Stimulated activated CD8-positive, alpha-beta memory T cell treated with anti-CD3 and anti-CD28 coated beads, Interleukin-7, amount 100 ng/mL, for 24 hours (primary cell): ENCODE measurements around the gene GNG7.
A peak's percentile ranks its signal among the peaks of the same experiment; 100 is the strongest.
"Not testable (repeated sequence)": the region's sequence is repeated elsewhere in the genome, so short reads cannot be mapped to it uniquely, and the experiment has no call there.

Experiments used
- DNase-seq: peaks from one replicate; pipeline ENCODE4 v3.0.0-alpha.2; 2020; ENCODE audit warnings: low read depth

The GNG7 gene

GRCh38 chr19:2550431-2551171, 151.9 kb downstream of the GNG7 start:
- no peak for DNase-seq

- DNase-seq = no peak
These were observed 152.7 kb downstream of the GNG7 start for GRCh38 chr19:2549701-2550191.

DNA sequence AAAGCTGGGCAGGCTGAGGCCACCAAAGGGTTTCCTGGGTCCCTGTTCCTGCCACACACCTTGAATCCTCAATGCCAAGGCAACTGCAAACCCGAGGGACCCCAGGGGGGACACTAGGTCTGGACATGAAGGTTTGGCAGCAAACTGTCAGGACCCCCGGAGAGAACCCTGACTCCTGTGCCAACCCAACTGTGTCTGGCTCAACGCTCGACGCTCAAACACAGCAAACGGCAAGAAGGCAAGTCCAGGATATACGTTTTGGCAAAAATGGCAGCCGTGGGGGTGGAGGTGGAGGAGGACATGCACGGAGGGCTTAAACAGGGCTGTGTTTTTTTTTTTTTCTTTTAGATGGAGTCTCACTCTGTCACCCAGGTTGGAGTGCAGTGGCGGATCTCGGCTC, 153.5 kb downstream of the GNG7 start:
- no peak for DNase-seq

GRCh38 chr19:2547721-2548120, 154.8 kb downstream of the GNG7 start:
- no peak for DNase-seq

- no peak for DNase-seq
These were observed 155.3 kb downstream of the GNG7 start for GRCh38 chr19:2547033-2547680.

- DNase-seq = no peak
These were observed 156.1 kb downstream of the GNG7 start for GRCh38 chr19:2546128-2547032.

DNA sequence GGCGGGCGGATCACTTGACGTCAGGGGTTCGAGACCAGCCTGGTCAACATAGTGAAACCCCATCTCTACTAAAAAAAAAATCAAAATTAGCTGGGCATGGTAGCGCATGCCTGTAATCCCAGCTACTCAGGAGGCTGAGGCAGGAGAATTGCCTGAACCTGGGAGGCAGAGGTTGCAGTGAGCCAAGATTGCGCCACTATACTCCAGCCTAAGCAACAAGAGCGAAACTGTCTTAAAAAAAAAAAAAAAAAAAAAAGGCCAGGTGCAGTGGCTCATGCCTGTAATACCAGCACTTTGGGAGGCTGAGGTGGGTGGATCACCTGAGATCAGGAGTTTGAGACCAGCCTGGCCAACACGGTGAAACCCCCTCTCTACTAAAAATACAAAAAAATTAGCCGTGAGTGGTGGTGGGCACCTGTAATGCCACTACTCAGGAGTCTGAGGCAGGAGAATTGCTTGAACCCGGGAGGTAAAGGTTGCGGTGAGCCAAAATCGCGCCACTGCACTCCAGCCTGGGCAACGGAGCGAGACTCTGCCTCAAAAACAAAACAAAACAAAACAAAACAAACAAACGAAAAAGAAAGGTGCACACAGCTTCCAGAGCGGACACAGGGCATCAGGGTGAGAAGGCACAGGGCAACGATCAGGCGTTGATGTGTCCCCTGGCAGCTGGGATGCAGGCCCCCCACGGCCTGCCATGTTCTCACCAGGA, 156.9 kb downstream of the GNG7 start:
- not testable (repeated sequence) for DNase-seq

DNA sequence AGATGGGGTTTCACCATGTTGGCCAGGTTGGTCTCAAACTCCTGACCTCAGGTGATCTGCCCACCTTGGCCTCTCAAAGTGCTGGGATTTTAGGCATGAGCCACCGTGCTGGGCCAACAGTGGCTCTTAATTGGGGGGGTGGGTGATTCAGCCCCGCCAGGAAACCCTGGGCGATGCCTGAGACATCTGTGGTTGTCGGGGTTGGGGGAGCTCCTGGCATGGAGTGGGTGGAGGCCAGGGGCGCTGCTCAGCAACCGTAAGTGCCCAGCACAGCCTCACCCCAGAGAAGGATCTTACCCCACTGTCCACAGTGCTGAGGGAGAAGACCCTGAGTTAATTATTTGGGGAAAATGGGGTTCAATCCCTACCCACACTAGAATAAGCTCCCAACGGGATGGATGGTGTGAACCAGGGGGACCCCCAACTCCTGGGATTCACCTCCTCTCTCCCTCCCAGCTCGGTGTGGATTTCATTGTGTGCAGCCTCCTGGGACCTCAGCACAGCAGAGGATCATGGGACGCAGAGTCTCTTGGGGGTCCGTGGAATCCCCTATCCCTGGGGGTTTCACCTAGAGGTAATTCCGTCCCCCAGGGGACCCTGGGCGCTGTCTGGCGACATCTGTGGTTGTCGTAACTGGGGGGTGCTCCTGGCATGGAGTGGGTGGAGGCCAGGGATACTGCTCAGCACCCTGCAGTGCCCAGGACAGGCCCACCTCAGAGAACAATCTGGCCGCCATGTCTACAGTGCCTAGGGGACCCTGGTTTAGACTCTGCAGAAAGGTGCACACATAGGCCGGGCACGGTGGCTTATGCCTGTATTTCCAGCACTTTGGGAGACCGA, 157.7 kb downstream of the GNG7 start:
- no peak for DNase-seq

DNA sequence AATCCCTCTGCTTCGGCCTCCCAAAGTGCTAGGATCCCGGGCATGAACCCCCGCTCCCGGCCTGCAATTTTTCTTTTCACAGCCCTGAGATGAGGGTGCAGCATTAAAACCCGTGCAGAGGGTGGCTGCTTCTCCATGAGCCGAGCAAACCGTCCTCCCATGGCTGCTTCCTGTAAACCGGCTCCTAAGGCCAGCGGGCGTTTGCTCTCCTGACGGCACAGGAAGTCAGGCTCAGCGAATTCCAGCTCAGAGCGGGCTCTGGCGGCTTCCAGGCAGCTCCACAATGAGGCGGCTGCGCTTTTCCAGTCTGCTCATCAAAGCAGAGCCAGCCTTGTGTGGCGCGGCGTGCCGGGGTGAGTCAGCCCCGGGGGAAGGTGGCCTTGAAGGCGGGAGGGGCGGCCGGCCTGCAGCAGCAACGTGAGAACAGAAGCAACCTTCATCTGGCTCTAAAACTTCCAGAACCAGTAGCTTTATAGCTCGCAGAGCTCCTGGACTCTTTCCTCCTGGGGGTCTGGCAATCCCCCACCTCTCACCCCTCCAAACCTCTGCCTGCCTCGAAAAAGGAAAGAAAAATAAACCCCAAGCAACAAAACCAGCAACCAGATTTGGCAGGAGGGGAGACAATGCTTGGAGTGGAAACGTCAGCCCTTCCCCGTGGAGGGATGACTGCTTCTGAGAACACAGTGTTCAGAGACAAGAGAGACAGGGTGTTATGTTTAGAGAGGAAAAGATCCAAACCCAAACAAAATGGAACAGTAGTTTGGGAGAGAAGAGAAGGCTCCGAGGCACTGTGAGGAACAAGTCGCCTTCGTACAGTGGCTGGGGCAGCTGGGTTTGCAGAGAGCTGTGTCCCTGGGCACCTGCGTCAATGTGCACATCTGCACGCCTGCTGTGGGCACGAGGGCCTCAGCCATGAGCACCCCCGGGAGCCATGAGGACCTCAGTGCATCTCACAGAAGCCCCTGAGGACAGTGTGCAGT, 158.7 kb downstream of the GNG7 start:
- peak; percentile 40 for DNase-seq

DNA sequence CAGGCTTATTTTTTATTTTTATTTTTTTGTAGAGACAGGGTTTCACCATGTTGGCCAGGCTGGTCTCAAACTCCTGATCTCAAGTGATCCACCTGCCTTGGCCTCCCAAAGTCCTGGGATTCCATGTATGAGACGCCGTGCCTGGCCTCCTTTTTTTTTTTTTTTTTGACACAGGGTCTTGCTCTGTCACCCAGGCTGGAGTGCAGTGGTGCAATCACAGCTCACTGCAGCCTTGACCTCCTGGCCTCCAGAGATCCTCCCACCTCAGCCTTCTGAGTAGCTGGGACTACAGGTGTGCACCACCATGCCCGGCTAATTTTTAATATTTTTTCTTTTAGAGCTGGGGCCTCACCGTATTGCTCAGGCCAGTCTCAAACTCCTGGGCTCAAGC, 159.4 kb downstream of the GNG7 start:
- DNase-seq = not testable (repeated sequence)

GRCh38 chr19:2542341-2543069, 160.0 kb downstream of the GNG7 start:
- no peak for DNase-seq

DNA sequence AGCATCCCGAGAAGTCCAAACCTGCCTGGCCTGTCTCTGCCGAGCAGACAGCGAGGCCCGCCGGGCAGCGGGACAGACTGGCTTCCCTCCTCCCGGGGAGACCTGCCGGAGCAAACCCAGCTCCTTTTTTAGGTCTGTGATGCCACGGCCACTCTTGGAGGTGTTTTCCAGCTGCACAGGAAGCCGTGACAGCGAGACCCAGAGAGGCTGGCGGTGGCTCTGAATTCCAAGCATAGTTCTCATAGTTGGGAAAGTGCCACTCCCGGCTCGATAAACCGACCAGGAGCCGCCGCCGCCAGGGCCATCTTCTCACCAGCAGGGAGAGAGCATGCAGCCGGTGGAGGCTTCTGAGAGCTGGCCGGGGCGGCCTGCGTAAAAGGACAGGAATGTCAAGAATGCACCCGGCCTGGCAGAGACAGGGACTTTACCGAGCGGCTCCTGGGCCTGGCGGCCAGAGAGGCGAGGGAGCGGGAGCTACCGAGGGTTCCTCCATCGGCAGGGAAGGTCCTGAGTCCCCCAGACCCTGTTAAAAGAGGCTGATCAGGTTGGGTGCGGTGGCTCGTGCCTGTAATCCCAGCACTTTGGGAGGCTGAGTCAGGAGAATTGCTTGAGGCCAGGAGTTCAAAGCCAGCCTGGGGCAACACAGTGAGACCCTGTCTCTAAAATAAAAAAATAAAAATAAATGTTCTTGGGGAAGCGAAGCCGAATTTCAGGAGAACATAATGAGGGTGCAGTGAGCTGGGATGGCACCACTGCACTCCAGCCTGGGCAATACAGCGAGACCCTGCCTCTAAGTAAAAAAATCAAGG, 161.6 kb downstream of the GNG7 start:
- no peak for DNase-seq

DNA sequence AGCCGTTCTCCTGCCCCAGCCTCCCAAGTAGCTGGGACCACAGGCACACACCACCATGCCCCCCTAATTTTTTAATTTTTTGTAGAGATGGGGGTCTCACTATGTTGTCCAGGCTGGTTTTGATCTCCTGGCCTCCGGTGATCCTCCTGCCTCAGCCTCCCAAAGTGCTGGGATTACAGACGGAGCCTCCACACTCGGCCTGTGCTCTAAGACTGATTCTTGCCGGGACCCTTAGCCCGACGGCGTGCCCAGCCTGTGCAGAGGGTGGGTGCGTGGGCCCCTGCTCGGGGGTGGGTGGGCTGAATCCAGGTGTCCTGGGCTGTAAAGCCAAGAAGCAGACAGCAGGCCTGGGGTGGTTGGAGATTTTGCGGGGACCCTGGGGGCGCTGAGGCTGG, 162.2 kb downstream of the GNG7 start:
- DNase-seq = no peak

DNA sequence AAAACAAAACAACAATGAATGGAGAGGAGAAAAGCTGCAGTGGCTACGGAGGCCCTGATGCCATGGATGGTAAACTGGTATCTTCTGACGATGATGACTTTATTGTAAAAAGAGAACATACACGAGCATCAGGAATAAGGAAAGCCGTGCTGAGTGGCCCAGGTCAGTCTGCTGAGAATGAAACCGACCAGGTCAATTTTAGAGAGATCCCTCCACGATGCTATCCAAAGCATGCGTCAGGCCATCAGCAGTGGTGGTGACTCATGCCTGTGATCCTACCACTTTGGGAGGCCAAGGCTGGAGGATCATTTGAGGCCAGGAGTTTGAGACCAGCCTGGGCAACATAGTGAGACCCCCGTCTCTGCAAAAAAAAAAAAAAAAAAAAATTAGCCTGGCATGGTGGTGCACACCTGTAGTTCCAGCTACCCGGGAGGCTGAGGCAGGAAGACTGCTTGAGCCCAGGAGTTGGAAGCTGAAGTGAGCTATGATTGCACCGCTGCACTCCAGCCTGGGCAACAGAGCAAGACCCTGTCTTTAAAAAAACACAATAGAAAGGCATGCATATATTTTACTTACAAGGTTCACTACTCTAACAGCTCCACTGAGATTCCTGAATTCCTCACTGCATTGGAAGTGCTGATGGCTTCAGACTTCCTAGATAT, 164.3 kb downstream of the GNG7 start:
- DNase-seq = no peak

DNA sequence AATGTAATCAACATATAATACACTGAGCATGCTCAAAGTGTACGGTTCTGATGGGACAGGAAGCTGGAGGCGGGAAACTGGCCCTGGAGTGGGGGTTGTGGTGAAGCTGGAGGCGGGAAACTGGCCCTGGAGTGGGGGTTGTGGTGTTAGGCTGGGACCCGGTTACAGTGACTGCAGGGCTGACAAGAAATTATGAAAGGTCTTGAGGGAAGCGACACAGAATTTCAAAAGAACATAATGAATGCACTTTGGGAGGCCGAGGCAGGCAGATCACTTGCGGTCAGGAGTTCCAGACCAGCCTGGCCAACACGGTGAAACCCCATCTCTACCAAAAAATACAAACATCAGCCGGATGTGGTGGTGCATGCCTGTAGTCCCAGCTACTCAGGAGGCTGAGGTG, 164.9 kb downstream of the GNG7 start:
- not testable (repeated sequence) for DNase-seq

GRCh38 chr19:2536461-2536860, 166.0 kb downstream of the GNG7 start:
- DNase-seq = no peak

- no peak for DNase-seq
These were observed 168.0 kb downstream of the GNG7 start for GRCh38 chr19:2534423-2535013.
